Endothelial cell of umbilical vein (primary cell): ENCODE data around the gene LEMD3. TPM values are rescaled to one million over a fixed set of nuclear protein-coding genes. Genes with fewer than 3 reads are reported as not detected.

Experiments
- BruUV-seq: library from RNA; stranded (reverse); fragments of 400-500 nt; replicated peaks from 2 replicates; lab custom pipeline; 2021; lab: Mats Ljungman, UMichigan
- CTCF ChIA-PET: fragments of 300-600, 350-600 bp; sonication (Branson Sonifier 250); formaldehyde crosslinking; loops from one replicate; lab custom pipeline; 2021; ENCODE audit warnings: antibody characterized with exemption, inconsistent platforms; lab: Charles Lee
- POLR2A ChIA-PET: fragments of 300-600, 350-600 bp; sonication (Branson Sonifier 250); formaldehyde crosslinking; loops from one replicate; lab custom pipeline; 2021; ENCODE audit warnings: antibody characterized with exemption, inconsistent platforms; lab: Charles Lee
- DNase-seq: peaks from one replicate; pipeline ENCODE4 v3.0.0-alpha.2; 2011; ENCODE audit warnings: low read depth, low spot score
- FAIRE-seq: peaks from 2 replicates; lab custom pipeline; 2011; peaks lifted over from hg19 to GRCh38; lab: Jason Lieb, UNC
- H2AFZ ChIP-seq: 2 replicates; pipeline ENCODE4 v1.6.0; 2012; ENCODE audit warnings: low read depth, low read length, control low read depth, inconsistent platforms
- H3K27ac ChIP-seq: 2 replicates; pipeline ENCODE4 v1.5.1; 2011; ENCODE audit warnings: low read depth, mild to moderate bottlenecking, control low read depth, low read length, moderate library complexity; ENCODE audit not compliant: insufficient read depth
- H3K27me3 ChIP-seq, 2 experiments: 2 replicates each; pipeline versions ENCODE4 v1.6.0 to v1.6.1; 2011; ENCODE audit warnings: low read length in 2 of 2, mixed read lengths in 1 of 2; ENCODE audit not compliant: control insufficient read depth in 2 of 2, insufficient read depth in 2 of 2
- H3K36me3 ChIP-seq, 2 experiments: 2 replicates in 1 of 2; 3 replicates in 1 of 2; pipeline ENCODE4 v1.5.1; 2011; ENCODE audit warnings: low read length in 2 of 2, mild to moderate bottlenecking in 1 of 2, moderate library complexity in 1 of 2; ENCODE audit not compliant: control insufficient read depth in 2 of 2, insufficient read depth in 2 of 2; ENCODE audit errors: extremely low read depth in 1 of 2
- H3K4me1 ChIP-seq: 3 replicates; pipeline ENCODE4 v1.5.1; 2011; ENCODE audit warnings: mild to moderate bottlenecking, low read length; ENCODE audit not compliant: control insufficient read depth, insufficient read depth; ENCODE audit errors: extremely low read depth
- H3K4me2 ChIP-seq: 2 replicates; pipeline ENCODE4 v1.6.1; 2011; ENCODE audit warnings: low read length, control low read depth, mixed read lengths; ENCODE audit not compliant: insufficient read depth
- H3K4me3 ChIP-seq, 3 experiments: fragments of 200-600 bp in 1 of 3; sonication (generic), shearing (Covaris generic) in 1 of 3; replicated peaks in 1 of 3; 2 replicates each; pipeline ENCODE4 v1.5.1; 2011 to 2016; ENCODE audit warnings: control low read depth in 3 of 3, low read length in 3 of 3, mild to moderate bottlenecking in 2 of 3, inconsistent platforms in 1 of 3, low read depth in 1 of 3, moderate library complexity in 1 of 3; ENCODE audit not compliant: insufficient read depth in 1 of 3
- H3K79me2 ChIP-seq: 2 replicates; pipeline ENCODE4 v1.6.0; 2012; ENCODE audit warnings: low read length, inconsistent platforms; ENCODE audit not compliant: control insufficient read depth, insufficient read depth
- H3K9ac ChIP-seq: replicated peaks from 2 replicates; pipeline ENCODE3; 2011; ENCODE audit warnings: low read length, control low read depth; ENCODE audit not compliant: insufficient read depth; ENCODE audit errors: extremely low read depth
- H3K9me1 ChIP-seq: replicated peaks from 3 replicates; pipeline ENCODE4 v1.6.0; 2011; ENCODE audit warnings: mild to moderate bottlenecking, low read length; ENCODE audit not compliant: control insufficient read depth, insufficient read depth; ENCODE audit errors: extremely low read depth
- H3K9me3 ChIP-seq: replicated peaks from 2 replicates; pipeline ENCODE4 v1.5.1; 2012; ENCODE audit warnings: low read length, inconsistent platforms; ENCODE audit not compliant: control insufficient read depth, insufficient read depth
- H4K20me1 ChIP-seq: replicated peaks from 2 replicates; pipeline ENCODE3; 2011; ENCODE audit warnings: mild to moderate bottlenecking, low read length; ENCODE audit not compliant: control insufficient read depth, insufficient read depth; ENCODE audit errors: extremely low read depth
- EZH2 ChIP-seq: IDR thresholded peaks from 2 replicates; pipeline ENCODE4 v1.6.1; 2012; ENCODE audit warnings: borderline replicate concordance, low read depth, mild to moderate bottlenecking, moderate library complexity, low read length, inconsistent platforms; ENCODE audit not compliant: severe bottlenecking
- FOS ChIP-seq: IDR thresholded peaks from 2 replicates; pipeline ENCODE4 v1.6.1; 2011; ENCODE audit warnings: mild to moderate bottlenecking, low read length, moderate library complexity, borderline replicate concordance; ENCODE audit not compliant: insufficient read depth
- GATA2 ChIP-seq: IDR thresholded peaks from 2 replicates; pipeline ENCODE4 v1.7.0; 2011; ENCODE audit warnings: low read depth, mild to moderate bottlenecking, moderate library complexity, mixed read lengths, low read length; ENCODE audit not compliant: insufficient read length, insufficient read depth
- JUN ChIP-seq: IDR thresholded peaks from 2 replicates; pipeline ENCODE4 v1.6.1; 2011; ENCODE audit warnings: borderline replicate concordance, low read depth; ENCODE audit not compliant: insufficient read length, insufficient read depth
- MAX ChIP-seq: IDR thresholded peaks from 2 replicates; pipeline ENCODE4 v1.6.1; 2011; ENCODE audit not compliant: insufficient read depth, insufficient read length
- MYC ChIP-seq: IDR thresholded peaks from one replicate; pipeline ENCODE4 v1.6.1; 2011; ENCODE audit warnings: mild to moderate bottlenecking, low read depth, low read length
- POLR2A ChIP-seq: IDR thresholded peaks from 2 replicates; pipeline ENCODE4 v1.6.1; 2012; ENCODE audit warnings: low read depth, mild to moderate bottlenecking, control low read depth, low read length
- POLR2AphosphoS5 ChIP-seq: IDR thresholded peaks from 2 replicates; pipeline ENCODE4 v1.6.1; 2012; ENCODE audit warnings: low read depth, mild to moderate bottlenecking, control low read depth, low read length, moderate library complexity; ENCODE audit not compliant: insufficient read depth
- dilution Hi-C: fragments of 300-500 bp; cut with MboI; formaldehyde crosslinking; loops from one replicate; pipeline ENCODE4 v1.15.0; 2019; ENCODE audit warnings: low sequenced_read_pairs; ENCODE audit not compliant: extremely low pct_ligation_motif_present
- intact Hi-C: fragments of 100-400 bp; cut with micrococcal nuclease; formaldehyde crosslinking; loops from one replicate; pipeline ENCODE4 v1.10.0; 2022
- polyA plus RNA-seq, 4 experiments: library from polyadenylated mRNA; depleted of rRNA in 3 of 4; stranded (reverse) in 3 of 4; unstranded in 1 of 4; fragments of >200 nt; gene quantifications; 2 replicates each; pipeline versions ENCODE4 v1.2.1 to v1.2.3, GENCODE V29; 2011 to 2012; ENCODE audit warnings: missing spikeins in 1 of 4
- total RNA-seq: library from RNA; stranded (reverse); gene quantifications from 2 replicates; pipeline ENCODE4 v1.2.3, GENCODE V29; 2021
- TF ChIP-seq, protein P1 (sequence below), 2 donors: IDR thresholded peaks; 1 replicate in 1 of 2; 2 replicates in 1 of 2; pipeline ENCODE4 v1.5.1; 2011; ENCODE audit warnings: low read length in 2 of 2, mild to moderate bottlenecking in 2 of 2, moderate library complexity in 2 of 2, control low read depth in 1 of 2, inconsistent platforms in 1 of 2, low read depth in 1 of 2; ENCODE audit not compliant: insufficient read depth in 1 of 2; ENCODE audit errors: extremely low read depth in 1 of 2

Gene LEMD3
- total and polyA plus RNA-seq, 2 donors (not counting 3 experiments of a cell fraction or from before 2014, with no cell fraction given), result 7.4 to 24.2 TPM

DNA sequence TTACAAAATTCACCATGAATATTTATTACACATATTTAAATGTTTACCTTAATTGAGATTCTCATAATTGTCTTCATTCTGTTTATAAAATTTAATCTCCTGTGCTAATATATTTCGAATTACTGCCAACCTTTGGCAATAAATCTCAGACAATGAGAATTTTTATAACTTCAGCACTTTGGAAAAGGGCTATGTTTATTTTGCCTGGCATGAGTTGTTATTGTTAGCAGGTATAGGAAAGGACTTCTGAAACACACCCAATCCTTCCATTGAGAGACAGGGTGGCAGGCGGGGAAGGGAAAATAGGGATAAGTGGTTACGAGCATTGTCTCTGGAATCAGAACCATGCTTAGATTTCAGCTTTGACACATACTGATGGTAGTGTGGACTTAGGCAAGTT, 97.0 kb downstream of the LEMD3 start:
- Histone ChIP-seq H3K9me3 (no peaks in the 10 kb centered on the region), H3K36me3 (no peaks in the 10 kb centered on the region), H3K27me3 (no peaks in the 10 kb centered on the region), H3K4me1 (peaks cover 26% of the 10 kb centered on the region), H3K27ac (no peak overlapping the region), H4K20me1 (no peaks in the 10 kb centered on the region), H3K4me3 (no peak overlapping the region), H3K4me2 (no peak overlapping the region), H2AFZ (no peak overlapping the region), H3K9ac (no peak overlapping the region), H3K9me1 (no peaks in the 10 kb centered on the region), H3K79me2 (no peaks in the 10 kb centered on the region)
- POLR2A ChIA-PET, result no interaction called here
- dilution Hi-C loops (no loop called here), intact Hi-C loops (no loop called here)
- CTCF ChIA-PET, result interaction anchor here (1.4 kb wide), 1 partner anchor 9 kb away, joined by 3 read pairs; no protein-coding TSS in a partner anchor
- TF ChIP-seq POLR2AphosphoS5 (no peak), MYC (no peak), MAX (no peak), JUN (no peak), FOS (no peak), POLR2A (no peak), GATA2 (no peak), EZH2 (no peak)
- TF ChIP-seq, protein P1, sequence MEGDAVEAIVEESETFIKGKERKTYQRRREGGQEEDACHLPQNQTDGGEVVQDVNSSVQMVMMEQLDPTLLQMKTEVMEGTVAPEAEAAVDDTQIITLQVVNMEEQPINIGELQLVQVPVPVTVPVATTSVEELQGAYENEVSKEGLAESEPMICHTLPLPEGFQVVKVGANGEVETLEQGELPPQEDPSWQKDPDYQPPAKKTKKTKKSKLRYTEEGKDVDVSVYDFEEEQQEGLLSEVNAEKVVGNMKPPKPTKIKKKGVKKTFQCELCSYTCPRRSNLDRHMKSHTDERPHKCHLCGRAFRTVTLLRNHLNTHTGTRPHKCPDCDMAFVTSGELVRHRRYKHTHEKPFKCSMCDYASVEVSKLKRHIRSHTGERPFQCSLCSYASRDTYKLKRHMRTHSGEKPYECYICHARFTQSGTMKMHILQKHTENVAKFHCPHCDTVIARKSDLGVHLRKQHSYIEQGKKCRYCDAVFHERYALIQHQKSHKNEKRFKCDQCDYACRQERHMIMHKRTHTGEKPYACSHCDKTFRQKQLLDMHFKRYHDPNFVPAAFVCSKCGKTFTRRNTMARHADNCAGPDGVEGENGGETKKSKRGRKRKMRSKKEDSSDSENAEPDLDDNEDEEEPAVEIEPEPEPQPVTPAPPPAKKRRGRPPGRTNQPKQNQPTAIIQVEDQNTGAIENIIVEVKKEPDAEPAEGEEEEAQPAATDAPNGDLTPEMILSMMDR (IDR thresholded peaks at IDR 0.05; ENCODE audit: extremely low read depth in 1 of 2, insufficient read depth in 1 of 2, low read depth in 1 of 2, low read length in 2 of 2), result no peak
- FAIRE-seq, result no peak
- DNase-seq, result peak; percentile 30
- BruUV-seq, result no TSS peak
